NOMO-1 (cell line): ENCODE measurements around the gene ELAVL2.

ENCODE experiments used
- DNase-seq, 2 experiments: peaks; one replicate each; lab custom pipeline; 2025; ENCODE audit not compliant: unreplicated experiment in 2 of 2; lab: John Stamatoyannopoulos, UW

Gene ELAVL2

DNA sequence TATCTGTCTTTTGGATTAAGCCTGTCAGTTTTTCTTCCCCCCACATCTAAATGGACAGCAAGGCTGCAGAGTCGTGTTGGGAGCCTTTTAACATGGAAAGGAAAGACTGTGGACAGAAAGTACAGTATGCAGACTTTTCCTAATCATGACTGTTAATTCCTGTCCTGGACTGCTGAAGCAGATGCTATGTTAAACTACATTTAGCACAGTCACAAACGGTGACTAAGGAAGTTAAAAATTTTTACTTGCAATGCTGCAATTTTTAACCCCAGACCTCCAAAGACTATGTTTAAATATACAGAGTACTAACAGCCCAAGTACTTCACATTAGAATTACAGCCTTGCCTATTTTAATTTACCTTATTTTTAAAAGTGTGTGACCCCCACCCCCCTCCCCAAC is 51.8 kb downstream of the ELAVL2 start:
- no peak for DNase-seq

DNA sequence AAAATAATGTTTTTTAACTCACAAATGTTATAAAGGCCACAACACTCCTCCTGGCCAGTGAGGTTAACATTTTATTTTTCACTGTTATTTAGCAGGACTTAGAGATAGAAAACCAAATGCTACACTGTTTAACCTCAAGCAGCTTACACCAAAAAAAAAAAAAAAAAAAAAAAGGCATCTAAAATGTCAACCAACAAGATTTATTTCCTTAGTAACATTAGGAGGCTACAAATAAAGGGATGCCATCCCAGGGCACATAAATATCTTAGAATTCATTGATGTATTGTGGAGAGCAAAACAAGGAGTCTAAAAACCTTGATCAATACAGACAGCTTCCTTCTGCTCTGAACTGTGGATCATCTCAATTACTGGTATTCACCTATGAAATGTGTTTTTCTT is 53.7 kb downstream of the ELAVL2 start:
- no peak for DNase-seq

DNA sequence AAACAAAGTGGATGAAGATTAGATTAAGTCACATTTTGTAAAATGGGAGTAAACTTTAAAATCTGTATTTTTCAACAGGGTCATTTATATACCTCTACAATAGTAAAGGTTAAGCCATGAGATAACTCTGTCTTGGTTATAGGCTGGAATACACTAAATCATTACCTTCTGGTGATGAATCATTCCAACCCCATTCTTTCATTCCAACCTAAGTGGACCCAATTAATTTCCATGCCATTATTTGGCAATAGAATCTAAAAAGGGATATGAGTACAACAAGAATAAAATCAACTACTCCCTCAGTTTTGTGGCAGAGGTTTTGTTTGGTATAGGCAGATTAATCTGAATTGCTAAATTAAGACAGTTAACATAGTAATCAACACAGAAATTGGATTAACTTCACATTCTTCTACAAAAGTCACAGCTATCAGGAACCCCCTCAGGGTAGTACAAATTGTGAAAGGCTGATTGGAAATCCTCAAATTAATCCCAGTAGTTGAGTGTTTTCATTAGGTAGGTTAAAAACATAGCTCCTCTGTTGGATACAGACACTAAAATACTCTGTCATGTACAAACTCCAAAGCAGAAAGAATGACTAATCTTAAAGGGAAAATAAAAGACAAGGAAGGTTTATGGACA is 54.2 kb downstream of the ELAVL2 start:
- no peak for DNase-seq

DNA sequence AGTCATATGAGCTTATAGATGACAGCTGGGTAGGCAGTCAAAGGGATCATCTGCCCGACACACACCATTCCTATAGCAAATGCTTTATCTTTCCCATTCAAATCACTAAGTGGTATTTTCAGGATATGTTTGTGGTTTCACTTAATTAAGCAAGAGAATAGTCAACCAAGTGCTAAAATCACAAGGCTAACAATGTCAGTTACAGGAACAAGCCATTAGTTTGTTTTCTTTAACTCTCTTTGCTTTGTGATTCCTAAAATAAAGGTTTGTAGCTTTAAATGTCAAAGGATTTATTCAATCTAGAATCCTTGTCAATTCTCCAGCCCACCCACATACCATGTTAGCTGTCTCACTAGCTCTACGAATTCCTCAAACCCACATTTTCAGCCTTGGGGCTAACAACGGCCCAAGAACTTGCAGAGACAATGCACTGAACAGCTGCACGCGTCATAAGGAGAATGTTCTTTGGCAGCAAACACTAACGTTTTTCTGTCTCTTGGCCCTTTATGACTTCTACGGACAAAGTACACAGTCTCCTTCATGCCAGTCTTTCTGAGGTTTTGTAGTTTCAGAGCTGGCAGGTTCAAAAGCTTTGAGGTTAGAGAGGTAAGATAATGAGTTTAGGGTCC is 56.6 kb downstream of the ELAVL2 start:
- DNase-seq: no peak

DNA sequence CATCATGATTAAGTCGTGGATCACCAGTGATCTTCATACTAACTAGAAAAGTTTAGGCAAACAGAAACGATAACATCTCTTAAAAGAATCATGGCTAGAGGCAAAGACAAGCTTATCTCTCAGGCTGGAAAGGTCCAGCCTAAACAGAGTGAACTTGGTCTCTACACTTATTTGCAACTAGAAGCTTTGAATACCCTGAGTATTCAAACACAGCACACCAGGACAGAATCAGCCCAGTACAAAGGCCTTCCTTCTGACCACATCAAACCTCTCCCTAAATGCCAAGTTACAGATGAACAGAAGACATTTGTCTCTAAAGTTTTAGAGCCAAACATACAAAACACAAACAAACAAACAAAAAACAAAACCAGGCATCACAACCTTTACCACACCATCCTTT is 57.2 kb downstream of the ELAVL2 start:
- DNase-seq: no peak

DNA sequence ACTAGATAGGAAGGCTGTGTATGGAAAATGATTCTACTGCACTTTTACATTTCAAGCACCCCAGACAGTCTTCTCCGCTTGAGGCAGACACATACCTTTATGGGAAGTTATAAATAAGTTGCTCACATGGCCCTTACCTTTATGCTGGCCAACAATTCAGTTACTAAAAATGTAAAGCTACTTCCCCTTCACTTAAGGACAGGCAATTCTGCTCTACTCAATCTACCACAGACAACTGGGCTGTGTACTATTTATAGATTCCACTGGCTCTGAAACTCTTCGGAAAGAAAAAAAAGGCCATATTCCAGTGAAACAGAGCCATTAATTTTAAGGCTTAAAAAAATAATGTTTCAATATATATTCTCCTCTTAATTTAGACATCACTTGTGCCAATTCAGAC is 59.4 kb downstream of the ELAVL2 start:
- no peak for DNase-seq

DNA sequence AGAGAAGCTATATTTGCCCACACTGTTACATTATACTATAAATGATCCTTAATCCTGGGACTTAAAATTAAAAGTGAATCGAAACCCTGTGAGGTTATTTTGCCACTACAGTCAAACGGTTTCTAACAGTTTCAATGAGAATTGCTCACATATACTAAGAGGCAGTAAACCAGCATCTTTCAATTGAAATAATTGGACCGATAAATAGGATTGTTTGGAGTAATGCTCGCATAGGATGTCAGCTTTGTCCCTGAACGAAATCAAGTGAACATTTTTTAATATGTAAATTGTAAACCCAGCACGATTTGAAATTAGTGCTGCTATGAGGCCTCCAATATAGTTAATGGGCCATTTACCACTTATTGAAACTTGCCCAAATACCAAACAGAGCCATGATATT is 60.5 kb downstream of the ELAVL2 start:
- no peak for DNase-seq

DNA sequence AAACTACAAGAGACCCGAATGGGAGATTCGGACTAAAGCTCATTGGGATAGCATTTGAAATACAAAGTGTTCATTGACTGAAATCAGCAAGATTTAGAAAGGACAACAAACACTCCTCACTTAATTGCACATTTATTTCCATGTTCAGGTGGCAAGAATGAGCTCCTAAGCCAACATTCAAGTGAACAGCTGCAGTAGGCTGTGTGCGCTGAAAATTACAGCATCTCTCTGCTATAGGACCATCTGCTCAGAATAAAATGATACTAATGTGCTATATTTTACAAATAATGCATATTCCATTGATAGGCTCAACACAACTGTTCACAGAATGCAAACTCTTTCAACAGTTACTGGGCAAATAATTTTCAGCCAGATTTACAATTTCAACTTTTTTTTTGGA is 61.8 kb downstream of the ELAVL2 start:
- no peak for DNase-seq

DNA sequence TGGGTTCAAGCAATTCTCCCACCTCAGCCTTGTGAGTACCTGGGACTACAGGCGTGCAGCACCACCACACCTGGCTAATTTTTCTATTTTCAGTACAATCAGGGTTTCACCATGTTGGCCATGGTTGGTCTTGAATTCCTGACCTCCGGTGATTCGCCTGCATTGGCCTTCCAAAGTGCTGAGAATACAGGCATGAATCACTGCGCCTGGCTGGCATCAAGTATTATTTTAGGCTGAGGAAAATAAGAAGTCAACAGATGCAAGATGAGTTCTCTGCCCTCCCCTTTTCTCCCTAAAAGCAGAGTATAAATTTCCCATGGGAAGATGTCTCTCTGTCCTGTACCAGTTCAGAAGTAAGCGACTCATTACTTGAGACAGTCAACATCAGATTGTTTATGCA is 71.5 kb downstream of the ELAVL2 start:
- DNase-seq: no peak

DNA sequence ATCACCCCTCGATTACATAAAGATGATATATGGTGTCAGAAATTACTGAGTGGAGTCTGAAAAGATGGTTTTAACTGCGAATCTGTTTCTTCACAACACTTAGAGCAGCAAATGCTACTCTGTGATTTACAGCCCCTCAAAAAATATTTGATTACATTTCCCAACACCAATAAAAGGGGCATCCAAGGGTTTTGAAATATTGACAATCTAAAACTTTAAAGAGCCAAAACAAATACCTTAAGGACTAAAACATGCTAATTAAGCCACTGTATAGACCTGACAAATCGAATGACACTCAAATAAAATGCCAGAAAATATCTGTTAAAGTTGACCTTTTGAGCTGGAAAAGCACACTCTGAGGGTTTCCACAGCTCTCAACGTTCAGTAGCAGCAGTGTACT is 73.2 kb downstream of the ELAVL2 start:
- DNase-seq: no peak

DNA sequence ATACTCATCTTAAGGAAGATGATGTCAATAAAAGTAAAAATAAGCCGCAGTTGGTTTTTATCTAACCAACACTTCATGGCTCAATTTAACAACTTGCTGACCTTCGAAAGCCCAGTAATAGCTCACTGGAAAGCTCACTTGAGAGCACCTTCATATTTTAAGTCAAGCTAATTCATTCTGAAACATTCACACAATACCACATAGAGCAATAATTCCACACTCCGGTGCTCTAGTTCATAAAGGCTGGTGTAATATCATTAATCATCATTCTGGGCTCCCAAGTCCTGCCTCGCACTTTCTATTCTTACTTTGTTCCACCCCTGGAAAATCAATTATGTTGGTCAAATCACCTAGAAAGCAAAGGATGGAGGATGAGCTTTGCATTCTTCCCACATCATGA is 74.4 kb downstream of the ELAVL2 start:
- no peak for DNase-seq

DNA sequence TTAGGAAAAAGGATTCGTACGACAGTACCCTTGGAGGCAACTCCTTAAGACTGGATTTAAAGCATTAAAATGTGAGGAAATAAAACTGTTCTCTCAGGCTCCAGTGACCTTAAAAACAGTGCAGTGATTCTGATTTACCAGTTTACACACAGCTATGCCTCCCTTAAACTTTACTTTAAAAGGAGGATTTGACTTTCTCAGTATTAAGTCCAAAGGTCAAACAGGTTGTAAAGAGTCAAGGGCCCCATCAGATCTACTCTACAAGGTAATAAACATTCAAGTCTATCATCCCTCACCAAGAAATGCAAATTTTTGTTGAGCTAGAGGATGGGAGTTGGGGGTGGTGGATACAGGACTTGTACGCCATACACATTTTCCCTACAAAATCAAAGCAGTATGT is 75.2 kb downstream of the ELAVL2 start:
- no peak for DNase-seq

DNA sequence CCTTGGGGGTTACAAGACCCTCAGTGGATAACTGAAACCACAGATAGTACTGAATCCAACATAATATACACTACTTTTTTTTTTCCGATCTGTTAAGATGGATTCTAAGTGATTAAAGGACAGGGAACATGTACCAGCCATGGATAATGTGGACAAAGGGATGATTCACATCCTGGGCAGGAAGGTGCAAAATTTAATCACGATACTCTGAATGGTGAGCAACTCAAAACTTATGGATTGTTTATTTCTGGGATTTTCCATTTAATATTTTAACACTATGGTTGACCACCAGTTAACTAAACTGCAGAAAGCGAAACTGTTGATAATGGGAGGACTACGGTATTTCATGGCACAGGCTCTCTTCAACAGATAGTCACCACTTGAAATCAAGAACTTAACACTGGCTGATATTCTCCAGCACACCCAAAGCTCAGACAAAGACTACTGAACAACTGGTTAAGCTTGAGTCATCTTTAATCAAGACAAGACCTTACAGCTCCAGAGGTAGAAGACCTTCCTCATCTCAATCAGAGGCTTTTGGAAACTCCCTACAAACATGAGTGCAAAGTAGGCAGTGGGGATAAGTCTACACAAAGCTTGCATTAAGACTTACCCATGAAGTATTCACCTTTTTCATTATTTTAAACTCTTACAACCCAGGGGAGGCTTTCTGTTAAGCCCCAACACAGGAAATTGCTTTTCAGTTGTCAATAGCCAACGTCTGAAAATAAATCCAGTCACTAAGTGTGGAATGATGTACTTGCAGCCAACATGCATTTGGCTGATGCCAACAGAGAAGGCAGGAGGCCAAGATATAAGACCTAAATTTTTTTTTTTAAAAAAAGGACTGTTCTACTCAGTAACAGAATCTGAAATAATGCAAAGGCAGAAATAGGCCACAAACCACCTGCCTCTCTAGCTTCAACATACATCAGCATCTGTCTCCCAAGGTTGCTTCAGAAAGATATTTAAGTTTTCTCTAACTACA is 78.7 kb downstream of the ELAVL2 start:
- DNase-seq: no peak

DNA sequence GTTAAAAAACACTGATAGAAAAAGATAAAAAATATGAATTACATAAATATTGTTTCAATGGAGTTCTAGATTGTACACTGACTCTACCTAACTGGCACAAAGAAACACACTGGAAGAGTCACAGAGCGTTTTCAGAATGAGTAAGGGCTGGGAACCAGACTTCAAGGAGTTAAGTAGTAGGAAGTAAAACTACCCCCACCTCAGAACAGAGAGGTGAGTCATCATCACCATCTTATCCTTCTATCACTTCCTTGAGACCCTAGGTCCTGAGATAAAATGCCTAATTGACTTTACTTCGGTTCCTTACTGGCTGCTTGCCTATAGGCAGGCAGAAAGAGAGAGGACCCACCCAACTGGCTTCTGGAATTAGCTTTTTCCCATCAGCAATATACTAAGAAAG is 79.7 kb downstream of the ELAVL2 start:
- DNase-seq: no peak

DNA sequence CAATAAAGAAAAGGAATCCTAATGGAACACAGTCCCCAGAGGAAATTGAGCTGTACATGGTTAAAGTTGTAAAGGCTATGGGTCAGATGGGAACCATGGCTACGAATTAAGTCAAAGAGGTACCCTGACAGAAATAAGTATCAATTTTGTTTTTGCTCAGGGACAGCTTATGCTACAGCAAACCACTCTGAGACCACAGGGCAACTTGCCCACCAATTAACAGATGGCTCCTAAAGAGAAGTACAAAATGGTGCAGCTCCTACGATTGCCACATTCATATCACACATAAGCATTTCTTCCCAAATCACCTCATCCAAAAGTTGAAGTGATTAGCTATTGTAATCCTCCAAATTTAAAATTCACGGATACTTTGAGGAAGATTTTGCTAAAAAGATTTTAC is 83.0 kb downstream of the ELAVL2 start:
- DNase-seq: no peak

DNA sequence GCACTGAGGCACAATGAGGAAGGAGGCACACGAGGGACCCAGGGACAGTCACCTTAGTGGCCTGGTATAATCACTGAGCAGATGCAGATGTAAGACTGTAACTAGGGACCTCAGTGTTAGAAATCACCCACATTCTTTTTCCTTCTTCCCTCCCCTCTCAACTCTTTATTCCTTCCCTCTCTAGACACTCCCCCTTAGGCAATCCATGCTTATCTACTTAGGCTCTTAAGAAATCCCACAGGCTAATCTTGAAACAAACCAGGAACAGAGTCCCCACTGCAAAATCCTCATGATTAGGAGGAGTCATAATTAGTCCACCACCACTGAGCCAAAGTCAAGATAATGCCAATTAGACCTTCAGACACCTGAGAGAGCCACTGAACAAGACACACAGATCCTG is 84.7 kb downstream of the ELAVL2 start:
- no peak for DNase-seq

DNA sequence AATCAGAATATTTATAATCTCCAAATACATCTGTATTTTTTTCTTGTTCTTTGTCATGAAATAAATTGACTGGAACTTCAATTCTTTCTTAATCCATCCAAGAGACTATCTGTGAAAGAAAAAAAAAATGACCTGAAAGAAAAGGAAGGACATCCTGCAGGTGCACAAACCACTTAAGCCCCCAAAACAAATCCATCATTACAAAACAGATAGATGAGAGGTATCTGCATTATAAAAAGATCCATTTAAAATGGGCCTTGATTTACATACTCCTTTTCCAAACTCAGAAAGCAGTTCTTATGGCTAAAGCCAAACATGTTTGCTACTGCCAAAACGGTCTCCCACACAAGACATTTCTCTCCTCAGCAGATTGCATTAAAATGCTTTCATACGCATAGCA is 85.5 kb downstream of the ELAVL2 start:
- no peak for DNase-seq

DNA sequence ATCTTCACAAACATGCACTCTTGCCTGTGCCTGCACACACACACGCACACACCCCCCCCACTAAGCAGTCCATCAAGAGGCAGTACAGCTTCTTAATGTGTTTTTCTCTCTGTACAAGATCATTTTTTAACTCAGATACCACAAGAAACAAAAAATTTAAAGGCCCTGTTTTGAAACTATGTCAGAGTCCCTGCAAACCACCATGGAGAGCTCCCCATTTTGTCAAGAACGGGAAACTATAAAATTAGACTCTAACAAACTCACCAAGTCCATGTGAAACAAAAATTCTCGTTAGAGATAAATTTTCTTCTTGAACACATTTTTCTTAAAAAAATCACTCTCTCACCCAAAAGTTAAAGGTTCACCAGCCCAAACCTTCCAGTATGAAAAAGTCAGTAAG is 86.3 kb downstream of the ELAVL2 start:
- no peak for DNase-seq

DNA sequence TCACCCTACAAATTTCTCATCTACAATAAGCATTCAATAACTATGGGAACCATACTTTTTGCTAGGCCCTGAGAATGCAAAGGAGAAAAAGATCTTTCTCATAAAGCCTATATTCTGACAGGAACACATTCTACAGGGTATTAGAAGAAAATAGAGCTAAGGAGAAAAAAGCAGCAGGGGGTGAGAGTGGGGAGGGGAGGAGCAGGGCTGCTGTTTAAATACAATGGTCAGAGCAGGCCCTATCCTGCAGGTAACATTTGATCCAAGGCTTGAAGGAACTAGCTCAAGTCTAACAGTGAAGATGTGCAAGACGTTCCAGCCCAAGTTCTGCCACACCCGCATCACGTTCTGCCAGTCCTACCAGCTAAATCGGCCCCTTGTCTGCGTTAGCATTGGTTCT is 89.7 kb downstream of the ELAVL2 start:
- DNase-seq: no peak

DNA sequence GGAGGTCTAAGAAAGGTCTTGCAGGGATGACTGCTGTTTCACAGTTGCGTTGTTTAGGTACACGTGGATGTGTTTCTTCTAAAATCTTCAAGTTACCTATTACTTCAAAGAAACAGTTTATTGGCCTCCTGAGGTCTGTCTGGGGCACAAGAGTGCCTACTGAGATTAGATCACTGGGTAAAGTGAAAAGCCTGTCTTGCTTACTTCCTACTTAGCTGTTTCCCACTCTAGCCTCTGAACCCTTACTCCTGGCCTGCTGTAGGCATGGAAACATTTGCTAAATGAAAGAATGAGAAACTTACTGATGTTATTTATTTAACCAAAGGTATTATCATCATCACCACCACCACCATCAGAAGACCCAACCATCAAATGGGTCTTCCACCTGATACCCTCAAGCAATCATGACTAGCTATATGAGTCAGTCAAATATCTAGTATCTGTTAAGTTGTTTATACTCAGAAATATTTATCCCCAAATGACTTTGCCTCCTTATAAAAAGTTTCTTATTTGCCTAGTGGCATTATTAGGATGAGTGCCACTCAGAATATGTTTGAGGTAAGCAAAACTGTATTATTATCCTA is 92.5 kb downstream of the ELAVL2 start:
- DNase-seq: no peak

DNA sequence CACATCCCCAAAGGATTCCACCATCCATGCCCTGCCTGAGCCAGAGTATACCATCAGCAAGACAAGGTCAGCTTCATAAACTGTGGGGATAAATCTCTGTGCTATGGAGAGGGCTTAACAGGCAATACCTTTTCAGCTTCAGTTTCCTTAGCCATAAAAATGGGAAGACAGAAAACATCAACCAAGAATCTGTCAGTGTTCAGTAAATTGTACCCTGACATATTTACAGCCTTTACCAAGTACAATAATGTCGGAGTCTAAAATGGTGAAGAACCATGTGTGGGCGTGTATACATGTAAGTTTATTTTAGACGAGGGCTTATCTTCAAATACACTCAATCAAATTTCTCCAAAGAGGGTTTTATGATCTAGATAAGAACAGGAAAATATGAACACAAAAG is 94.7 kb downstream of the ELAVL2 start:
- no peak for DNase-seq
